NCI-H146 treated with DMSO at 0.1 percent for 48 hours (cell line): ENCODE measurements around the gene FOXM1.
"Not testable (repeated sequence)": the region's sequence is repeated elsewhere in the genome, so short reads cannot be mapped to it uniquely, and the experiment has no call there.

Source experiments
- DNase-seq: peaks from one replicate; lab custom pipeline; 2025; ENCODE audit not compliant: unreplicated experiment; lab: John Stamatoyannopoulos, UW

Gene FOXM1

DNA sequence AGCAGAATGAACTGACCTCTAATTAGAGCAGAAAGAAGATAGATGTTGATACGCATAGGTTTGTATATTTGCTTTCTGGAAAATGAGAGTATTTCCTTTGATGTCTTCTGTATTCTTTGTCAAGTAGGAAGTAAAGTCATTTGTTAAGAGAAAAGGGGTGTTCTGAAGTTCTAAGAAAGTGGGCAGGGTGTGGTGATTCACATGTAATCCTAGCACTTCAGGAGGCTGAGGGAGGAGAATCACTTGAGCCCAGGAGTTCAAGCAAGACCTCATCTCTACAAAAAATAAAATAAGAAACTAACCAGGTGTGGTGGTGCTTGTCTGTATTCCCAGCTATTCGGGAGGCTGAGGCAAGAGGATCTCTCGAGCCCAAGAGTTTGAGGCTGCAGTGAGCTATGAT lies 2.9 kb upstream of the FOXM1 start:
- DNase-seq = no peak

DNA sequence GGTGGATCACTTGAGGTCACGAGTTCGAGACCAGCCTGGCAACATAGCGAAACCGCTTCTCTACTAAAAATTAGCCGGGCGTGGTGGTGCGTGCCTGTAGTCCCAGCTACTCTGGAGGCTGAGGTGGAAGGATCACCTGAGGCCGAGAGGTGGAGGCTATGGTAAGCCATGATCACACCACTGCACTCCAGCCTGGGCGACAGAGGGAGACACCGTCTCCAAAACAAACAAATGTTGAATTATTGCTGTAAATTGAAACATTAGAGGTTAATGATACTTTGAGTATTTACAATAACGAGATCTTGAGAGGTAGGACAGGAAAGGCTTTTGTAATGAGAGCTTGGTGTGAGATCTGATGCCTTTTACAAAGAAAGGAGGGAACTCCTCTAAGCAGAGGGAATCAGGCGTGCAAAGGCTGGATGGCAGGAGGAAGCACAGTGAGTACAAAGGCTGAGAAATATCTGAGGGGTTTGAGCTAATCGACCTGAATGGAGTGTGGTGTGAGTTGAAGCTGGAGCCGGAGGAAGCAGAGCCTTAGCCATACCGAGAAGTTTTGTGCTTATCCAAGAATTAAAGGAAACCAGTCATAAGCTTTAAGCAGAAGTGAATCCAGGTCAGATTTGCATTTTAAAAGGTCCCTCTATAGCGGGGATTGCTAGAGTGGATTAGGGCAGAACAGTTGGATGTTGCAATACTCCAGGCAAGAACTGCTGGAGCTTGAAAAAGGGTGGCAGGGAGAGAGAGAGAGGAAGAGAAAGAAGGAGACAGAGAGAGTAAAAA lies 1.2 kb upstream of the FOXM1 start:
- peak; percentile 21 for DNase-seq

- DNase-seq = peak; percentile 4
Measured at GRCh38 chr12:2876431-2877046, 435 bp downstream of the FOXM1 start.

- DNase-seq = not testable (repeated sequence)
Measured at GRCh38 chr12:2868986-2869632, 7.9 kb downstream of the FOXM1 start.

DNA sequence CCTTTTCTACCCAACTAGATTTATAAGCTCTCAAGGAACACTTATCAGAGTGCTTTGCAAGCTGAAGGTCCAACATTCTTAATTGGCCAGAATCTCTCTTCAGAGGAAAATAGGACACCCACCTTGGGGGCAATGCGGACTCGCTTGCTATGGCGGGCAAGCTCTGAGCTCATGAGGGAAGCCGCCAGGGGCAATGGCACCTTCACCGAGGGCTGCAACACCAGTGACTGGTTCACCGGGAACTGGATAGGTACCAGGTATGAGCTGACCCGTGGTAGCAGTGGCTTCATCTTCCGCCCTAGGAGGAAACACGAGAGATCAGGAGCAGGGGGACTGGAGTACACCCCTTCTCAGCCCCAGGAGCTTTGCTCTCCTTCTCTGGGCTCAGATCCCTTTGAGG lies 12.8 kb downstream of the FOXM1 start:
- no peak for DNase-seq

GRCh38 chr12:2863402-2863801 lies 13.6 kb downstream of the FOXM1 start:
- not testable (repeated sequence) for DNase-seq

- DNase-seq = no peak
Measured at GRCh38 chr12:2862876-2863275, 14.1 kb downstream of the FOXM1 start.

DNA sequence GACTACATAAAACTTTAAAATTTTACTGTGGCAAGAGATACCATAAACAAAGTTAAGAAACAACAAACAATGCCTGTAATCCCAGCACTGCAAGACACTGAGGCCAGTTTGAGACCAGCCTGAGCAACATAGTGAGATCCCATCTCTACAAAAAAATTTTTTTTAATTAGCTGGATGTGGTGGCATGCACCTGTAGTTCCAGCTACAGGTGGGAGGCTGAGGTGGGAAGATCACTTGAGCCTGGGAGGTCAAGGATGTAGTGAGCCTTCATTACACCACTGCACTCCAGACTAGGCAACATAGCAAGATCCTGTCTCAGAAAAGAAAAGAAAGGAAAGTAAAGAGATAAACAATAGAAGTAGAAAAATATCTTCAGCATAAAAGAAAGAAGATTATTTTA lies 16.8 kb downstream of the FOXM1 start:
- DNase-seq = no peak

DNA sequence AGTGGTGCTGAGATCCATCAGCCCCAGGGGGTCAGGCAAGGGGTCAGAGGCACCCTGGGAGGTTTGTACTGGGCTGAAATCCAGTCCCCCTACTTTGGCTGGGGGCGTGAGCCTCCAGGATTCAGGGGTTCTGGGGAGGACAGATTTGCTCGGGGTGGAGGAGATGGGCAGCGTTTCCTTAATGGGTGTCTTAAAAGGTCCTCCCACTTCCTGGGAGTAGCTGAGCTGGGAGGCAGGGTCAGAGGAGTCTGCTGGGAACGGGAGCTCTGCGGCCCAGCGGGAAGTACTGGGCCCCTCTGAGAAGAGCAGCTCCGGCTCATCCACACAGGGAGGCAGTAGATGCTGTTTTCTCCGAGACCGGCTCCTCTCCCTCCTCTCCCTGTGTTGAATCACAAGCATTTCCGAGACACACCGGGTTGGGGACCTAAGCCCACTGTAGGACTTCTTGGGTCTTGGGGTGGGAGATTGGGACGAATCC lies 18.0 kb downstream of the FOXM1 start:
- no peak for DNase-seq

DNA sequence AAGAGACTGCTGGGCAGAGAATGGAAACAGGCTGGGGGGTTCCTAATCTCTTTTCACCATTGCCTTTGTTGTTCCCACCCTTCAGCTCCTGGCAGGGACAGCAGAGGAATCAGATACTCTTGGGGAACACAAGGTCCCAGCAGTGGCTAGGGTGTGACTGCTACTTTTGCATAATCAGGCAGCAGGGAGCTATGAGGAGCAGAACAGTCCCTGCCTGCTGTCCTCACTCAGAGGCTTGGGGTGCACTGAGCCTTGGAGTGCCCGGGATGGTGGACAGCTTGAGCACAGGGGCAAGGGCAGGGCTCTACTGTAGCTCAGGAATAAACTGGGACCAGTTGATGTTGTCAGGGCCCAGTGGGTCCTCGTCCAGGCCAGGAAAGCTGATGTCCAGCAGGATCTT lies 18.6 kb downstream of the FOXM1 start:
- DNase-seq = no peak

- no peak for DNase-seq
Measured at GRCh38 chr12:2857576-2857975, 19.4 kb downstream of the FOXM1 start.

GRCh38 chr12:2857021-2857431 lies 19.9 kb downstream of the FOXM1 start, which contains the start of gene TEX52:
TEX52 (minus strand) TSS chr12:2857039; CDS start chr12:2857026, 13 bp downstream.
- DNase-seq = peak; percentile 28

DNA sequence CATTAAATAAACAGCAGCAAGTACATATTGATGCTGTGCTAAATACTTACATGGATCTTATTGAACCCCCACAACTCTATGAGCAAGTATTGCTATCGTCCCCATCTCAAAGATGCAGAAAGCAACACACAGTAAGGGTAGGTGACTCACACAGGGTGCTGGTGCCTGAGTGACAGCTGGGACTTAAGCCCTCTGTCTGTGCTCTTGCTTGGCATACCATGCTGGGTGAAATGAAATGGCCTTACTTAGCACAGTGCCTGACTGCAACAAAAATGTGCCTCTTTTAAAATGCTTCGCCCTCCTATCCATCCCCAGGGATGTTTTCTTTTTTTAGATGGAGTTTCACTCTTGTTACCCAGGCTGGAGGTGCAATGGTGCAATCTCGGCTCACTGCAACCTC lies 20.9 kb downstream of the FOXM1 start:
- DNase-seq = no peak

GRCh38 chr12:2855546-2855945 lies 21.4 kb downstream of the FOXM1 start:
- no peak for DNase-seq

DNA sequence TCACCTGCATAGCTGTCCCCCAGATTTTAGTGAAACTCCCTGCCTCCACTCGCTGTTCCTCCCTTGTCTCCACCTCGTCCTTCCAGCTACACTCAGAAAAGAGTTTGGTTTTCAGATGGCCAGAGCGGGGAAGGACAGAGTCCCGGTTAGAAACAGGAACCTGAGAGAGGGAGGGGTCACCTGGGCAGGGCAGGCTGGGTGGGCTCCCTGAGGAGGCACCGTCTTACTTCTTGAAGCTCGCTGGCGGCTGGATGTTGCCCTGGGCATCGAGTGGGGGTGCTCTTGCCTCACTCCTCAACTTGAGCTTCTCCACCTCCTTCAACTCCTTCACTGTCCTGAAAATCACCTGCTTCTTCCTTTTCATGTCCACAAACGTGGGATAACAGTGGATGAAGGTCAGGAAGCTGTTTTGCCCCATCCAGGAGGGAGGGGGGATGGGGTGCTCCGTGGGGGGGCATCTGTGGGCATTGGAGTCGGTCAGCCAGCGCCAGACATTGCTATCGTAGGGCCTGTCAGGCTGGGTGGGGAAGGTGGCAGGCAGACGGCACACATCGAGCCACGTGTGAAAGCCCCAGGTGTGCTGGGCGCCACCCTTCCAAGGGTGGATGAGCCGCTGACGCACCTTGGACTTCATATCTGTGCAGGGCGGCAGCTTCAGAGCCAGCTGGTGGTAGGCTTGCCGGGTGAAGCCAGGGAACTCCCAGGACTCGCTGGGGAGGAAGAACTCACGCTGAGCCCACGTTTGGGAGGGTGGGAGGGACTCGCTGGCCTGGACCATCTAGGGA lies 22.1 kb downstream of the FOXM1 start:
- DNase-seq = no peak

- peak; percentile 30 for DNase-seq
Measured at GRCh38 chr12:2853626-2854025, 23.3 kb downstream of the FOXM1 start.

- DNase-seq = no peak
Measured at GRCh38 chr12:2851931-2852330, 25.0 kb downstream of the FOXM1 start.

DNA sequence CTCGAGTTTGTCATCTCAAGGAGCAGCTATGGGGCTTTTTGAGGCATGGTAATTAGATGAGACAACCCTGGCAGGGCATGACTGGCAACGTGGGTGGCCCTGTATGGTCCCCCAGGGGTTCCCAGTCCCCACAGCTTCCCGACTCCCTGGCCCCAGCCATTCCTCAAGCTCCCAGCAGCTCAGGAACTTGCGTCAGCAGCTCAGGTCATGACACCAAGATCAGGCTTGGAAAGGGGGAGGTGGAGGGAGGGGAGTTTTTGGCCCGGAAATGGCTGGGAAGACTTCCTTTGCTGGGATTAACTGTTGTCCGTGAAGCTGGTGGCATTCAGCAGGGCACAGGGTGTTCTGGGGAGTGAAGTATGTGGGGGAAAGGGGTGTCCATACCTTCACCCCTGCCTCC lies 31.7 kb downstream of the FOXM1 start:
- no peak for DNase-seq

DNA sequence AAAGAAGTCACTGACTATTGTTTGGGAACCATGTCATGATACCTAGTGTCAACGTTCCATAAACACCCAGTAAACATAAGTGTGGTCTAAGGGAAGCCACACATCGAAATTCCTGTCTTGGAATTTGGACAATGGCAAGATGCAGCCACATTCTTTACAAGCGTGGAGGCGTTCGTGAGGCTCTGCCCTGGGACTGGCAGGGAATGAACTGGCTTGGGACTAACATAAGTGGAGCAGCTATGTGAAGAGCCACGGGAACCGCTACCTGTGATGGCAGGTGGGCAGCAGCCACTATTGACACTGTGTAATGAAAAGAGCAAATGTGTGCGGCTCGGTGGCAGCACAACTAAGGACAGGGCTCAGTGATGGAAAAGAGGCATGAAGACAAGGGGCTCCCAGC lies 32.2 kb downstream of the FOXM1 start:
- no peak for DNase-seq

DNA sequence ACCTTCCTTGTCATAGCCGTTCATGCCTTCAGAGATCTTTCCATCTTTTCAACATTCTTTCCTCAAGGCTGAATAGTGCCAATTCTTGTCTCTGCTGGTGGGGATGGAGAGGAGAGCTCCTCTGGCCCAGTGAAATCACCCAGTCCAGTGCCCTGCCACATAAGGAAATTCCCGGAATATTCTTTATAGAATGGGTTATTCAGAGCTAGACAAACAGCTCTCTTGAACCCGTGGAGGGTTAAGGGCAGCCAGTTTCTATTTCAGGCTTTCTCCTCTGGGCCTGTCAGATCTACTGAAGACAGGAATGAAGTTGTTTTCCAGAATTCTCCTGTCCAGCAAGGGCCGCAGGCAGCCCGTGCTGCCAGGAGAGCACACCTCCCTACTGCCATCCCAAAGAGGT lies 34.0 kb downstream of the FOXM1 start:
- DNase-seq = no peak

DNA sequence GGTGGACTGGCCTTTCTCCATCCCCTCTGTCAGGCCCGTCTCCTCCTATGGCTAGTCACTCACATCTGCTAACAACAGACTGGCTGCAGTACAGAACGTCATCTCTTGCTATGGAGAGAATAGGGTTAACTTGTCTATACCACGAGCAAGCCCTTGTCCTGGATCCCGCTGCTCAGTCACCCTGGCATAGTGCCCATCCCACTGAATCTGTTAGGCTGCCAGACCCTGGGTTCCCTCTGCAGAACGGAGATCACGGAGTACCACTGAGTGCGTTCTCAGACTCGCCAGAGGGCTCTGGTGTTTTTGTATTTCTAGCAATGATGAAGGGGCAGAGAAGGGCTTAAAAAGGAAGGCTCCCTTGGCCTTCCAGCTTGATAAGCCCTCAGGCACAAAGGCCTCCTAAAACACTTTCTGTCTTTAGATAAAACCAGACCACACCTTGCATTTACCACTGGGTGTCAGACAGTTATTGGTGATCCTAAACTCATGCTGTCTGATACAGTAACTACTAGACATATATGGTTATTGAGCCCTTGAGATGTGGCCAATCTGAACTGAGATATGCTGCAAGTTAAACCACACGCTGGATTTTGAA lies 35.8 kb downstream of the FOXM1 start:
- no peak for DNase-seq
